Measurements from ENCODE around the gene SELENOV. TPM values are rescaled to one million over a fixed set of nuclear protein-coding genes. Genes with fewer than 3 reads are reported as not detected.
"Not testable (repeated sequence)": the region's sequence is repeated elsewhere in the genome, so short reads cannot be mapped to it uniquely, and the experiment has no call there.

SELENOV gene
- total RNA-seq, 2 experiments from 2014 or later = not detected

DNA sequence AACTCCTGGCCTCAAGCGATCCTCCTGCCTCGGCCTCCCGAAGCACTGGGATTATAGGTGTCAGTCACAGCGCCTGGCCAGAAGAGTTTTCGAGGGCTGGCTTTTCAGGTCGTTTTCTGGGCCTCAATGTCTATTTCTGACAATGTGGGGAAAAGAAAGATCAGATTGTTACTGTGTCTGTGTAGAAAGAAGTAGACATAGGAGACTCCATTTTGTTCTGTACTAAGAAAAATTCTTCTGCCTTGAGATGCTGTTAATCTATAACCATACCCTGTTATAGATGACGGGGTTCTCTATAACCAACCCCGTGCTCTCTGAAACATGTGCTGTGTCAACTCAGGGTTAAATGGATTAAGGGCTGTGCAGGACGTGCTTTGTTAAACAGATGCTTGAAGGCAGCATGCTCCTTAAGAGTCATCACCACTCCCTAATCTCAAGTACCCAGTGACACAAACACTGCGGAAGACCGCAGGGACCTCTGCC, 35.6 kb upstream of the SELENOV start:
- peak overlapping the region; percentile 89 for H3K4me3 Mint-ChIP-seq

DNA sequence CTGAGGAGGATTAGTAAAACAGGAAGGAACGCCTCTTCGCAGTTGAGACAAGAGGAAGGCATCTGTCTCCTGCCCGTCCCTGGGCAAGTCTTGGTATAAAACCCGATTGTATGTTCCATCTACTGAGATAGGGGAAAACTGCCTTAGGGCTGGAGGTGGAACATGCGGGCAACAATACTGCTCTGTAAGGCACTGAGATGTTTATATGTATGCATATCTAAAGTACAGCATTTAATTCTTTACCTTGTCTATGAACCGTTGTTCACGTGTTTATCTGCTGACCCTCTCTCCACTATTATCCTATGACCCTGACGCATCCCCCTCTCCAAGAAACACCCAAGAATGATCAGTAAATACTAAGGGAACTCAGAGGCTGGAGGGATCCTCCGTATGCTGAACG, 35.0 kb upstream of the SELENOV start:
- Mint-ChIP-seq H3K27ac (peak overlapping the region; percentile 93), H3K4me1 (peaks cover 27% of the 10 kb centered on the region), H3K9me3 (ENCODE audit: low read depth) (no peaks in the 10 kb centered on the region), H3K4me3 (peak overlapping the region; percentile 89), H3K27me3 (no peaks in the 10 kb centered on the region), H3K36me3 (peaks cover 14% of the 10 kb centered on the region)
- DNase-seq (no peak), ATAC-seq (no peak)
- CTCF ChIA-PET = interaction anchor here (0.8 kb wide), 1 partner anchor 23 kb away, joined by 3 read pairs; no protein-coding TSS in a partner anchor

More for the DNA sequence above, 35.6 kb upstream of the SELENOV start:
- Mint-ChIP-seq H3K36me3 (peaks cover 18% of the 10 kb centered on the region), H3K4me1 (peaks cover 27% of the 10 kb centered on the region), H3K27ac (peak overlapping the region; percentile 93)
- H3K9me3 Mint-ChIP-seq (ENCODE audit: low read depth); ATAC-seq; CTCF ChIA-PET; DNase-seq; H3K27me3 Mint-ChIP-seq: not testable (repeated sequence)

DNA sequence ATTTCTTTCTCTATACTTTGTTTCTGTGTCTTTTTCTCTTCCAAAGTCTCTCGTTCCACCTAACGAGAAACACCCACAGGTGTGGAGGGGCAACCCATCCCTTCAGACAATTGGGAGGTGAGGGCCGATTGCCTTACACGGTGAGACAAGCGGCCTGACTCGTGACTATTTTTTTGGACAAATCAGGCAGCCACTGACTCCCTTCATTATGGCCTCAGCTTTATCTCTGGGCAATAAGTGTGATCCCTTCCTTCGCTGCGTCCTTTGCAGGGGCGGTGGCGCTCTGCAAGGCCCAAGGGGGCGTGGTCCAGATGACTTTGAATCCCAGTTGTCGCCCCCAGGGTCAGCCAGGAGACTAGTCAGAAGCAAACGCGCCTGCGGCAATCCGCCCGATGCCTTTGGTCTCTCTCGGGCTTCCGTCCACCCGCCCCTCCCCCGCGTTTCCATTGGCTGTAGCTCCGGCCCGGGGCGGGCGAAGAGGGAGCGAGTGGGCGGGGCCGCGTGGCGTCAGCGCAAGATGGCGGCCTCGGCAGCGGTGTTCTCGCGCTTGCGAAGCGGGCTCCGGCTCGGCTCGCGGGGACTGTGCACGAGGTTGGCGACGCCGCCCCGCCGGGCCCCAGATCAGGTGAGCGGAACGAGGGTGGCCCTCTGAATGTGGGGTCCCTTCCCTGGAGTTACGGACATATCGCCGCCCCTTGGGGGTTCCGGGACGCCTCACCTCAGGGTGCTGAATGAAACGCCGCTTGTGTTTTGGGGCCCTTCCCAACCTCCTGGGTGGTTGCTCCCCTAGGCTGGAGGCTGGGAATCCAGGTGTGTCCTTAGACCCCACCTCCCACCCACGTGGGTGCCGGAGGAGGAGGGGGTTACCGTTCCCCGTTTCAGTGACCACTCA, 34.4 kb upstream of the SELENOV start, which contains the start of gene TIMM50:
Gene TIMM50 (plus strand): TSS at position 502 of the 892 bp plus-strand sequence. CDS start 16 bp downstream, at position 518.
- peaks cover 10% of the 10 kb centered on the region for H3K36me3 Mint-ChIP-seq
- peak within 1 kb of the TSS; percentile 93 for H3K27ac Mint-ChIP-seq
- CTCF ChIA-PET = interaction anchor here (0.6 to 1.3 kb wide), 5 partner anchors 21 to 134 kb away, joined by 3 to 5 read pairs (median 3); partner anchors contain the start of gene EID2B
- ATAC-seq = peak; percentile 97
- H3K4me1 Mint-ChIP-seq = peaks cover 27% of the 10 kb centered on the region
- peak within 1 kb of the TSS; percentile 89 for H3K4me3 Mint-ChIP-seq
- H3K27me3 Mint-ChIP-seq = no peaks in the 10 kb centered on the region
- no peaks in the 10 kb centered on the region for H3K9me3 Mint-ChIP-seq (ENCODE audit: low read depth)
- DNase-seq = peak; percentile 98

DNA sequence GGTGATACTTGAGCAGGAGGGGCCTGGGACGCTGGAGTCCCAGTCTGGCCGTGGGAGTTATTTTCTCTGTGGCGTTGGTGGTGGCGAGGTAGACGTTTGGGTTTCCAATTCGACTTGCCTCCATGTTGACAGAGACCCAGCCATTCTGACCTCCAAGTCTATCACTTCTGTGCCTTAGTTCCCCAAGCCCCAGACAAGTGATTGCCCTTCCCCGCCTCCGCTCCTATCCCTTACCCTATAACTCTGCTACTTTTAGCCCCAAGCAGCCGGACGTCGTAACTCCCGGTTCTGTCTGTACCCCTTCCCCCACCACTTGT, 33.8 kb upstream of the SELENOV start:
- peaks cover 10% of the 10 kb centered on the region for H3K36me3 Mint-ChIP-seq
- no peaks in the 10 kb centered on the region for H3K9me3 Mint-ChIP-seq (ENCODE audit: low read depth)
- peak overlapping the region; percentile 89 for H3K4me3 Mint-ChIP-seq
- peak overlapping the region; percentile 84 for H3K27ac Mint-ChIP-seq
- H3K27me3 Mint-ChIP-seq = no peaks in the 10 kb centered on the region
- CTCF ChIA-PET = interaction anchor here (0.6 to 1.3 kb wide), 4 partner anchors 20 to 135 kb away, joined by 3 to 5 read pairs (median 4); partner anchors contain the start of gene EID2B
- DNase-seq = no peak
- peaks cover 27% of the 10 kb centered on the region for H3K4me1 Mint-ChIP-seq
- no peak for ATAC-seq

DNA sequence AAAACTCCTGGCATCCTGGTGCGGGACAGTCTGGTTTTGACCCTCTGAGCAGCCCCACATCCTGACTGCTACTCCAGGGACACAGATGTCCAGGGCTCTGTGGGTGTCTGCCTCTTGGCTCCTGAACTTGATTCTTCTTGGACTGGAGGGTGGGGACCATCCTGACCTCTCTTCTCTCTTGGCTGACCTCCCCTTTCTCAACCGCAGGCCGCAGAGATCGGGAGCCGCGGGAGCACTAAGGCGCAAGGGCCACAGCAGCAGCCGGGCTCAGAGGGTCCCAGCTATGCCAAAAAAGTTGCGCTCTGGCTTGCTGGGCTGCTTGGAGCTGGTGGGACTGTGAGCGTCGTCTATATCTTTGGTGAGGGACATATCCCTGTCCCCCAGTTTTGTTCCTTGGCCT, 33.3 kb upstream of the SELENOV start:
- Mint-ChIP-seq H3K27ac (peak overlapping the region; percentile 84), H3K4me1 (peaks cover 27% of the 10 kb centered on the region), H3K9me3 (ENCODE audit: low read depth) (no peaks in the 10 kb centered on the region), H3K4me3 (peak overlapping the region; percentile 89), H3K27me3 (no peaks in the 10 kb centered on the region), H3K36me3 (peaks cover 8% of the 10 kb centered on the region)
- no peak for DNase-seq
- ATAC-seq = no peak
- CTCF ChIA-PET = interaction anchor here (1.0 to 1.3 kb wide), 2 partner anchors 20 to 51 kb away, joined by 3 to 5 read pairs; partner anchors contain the start of gene EID2B

DNA sequence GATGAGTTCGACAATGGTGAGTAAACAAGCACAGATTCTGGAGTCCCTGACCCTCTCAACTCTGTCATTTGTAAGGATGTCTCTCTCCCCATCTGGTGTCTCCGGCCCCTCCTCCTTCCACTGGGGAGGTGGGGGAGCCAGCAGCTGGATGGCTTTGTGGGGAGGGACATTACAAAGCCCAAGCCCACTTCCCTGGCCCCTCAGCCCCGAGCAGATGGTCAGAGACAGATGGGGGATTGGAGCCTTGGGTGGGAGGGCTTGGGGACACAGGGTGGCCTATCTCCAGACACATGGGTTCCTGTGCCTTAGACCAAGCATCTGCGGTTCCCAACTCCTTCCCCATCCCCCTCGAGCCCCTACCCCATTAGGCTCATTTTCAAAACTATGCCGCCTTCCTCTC, 31.8 kb upstream of the SELENOV start:
- H3K27me3 Mint-ChIP-seq = no peaks in the 10 kb centered on the region
- no peak overlapping the region for H3K4me3 Mint-ChIP-seq
- no peak overlapping the region for H3K27ac Mint-ChIP-seq
- H3K9me3 Mint-ChIP-seq (ENCODE audit: low read depth) = no peaks in the 10 kb centered on the region
- CTCF ChIA-PET = interaction anchor here (1.3 to 1.4 kb wide), 2 partner anchors 9 to 20 kb away, joined by 4 read pairs; no protein-coding TSS in a partner anchor
- ATAC-seq (no peak), DNase-seq (no peak)
- peaks cover 27% of the 10 kb centered on the region for H3K4me1 Mint-ChIP-seq
- H3K36me3 Mint-ChIP-seq = peaks cover 12% of the 10 kb centered on the region

DNA sequence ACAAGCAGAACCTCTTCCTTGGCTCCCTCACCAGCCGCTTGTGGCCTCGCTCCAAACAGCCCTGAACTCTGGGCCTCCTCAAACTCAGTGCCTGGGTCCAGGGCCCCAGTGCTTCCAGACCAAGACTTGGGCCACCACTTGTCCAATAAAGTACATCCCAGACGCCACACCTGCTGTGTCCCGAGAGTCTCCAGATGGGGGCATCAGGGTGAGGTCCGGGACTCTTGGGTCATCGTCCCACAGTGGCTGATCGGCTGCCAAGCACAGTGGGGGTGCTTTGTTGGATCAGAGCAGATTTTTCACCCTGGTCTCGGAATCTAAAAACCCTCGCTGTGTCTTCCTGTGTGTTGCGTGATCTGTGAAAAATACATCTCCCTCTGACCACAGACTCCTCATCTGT, 25.2 kb upstream of the SELENOV start:
- Mint-ChIP-seq H3K4me1 (no peaks in the 10 kb centered on the region), H3K27me3 (no peaks in the 10 kb centered on the region), H3K4me3 (no peak overlapping the region), H3K9me3 (ENCODE audit: low read depth) (no peaks in the 10 kb centered on the region), H3K27ac (no peak overlapping the region), H3K36me3 (peaks cover 10% of the 10 kb centered on the region)
- no peak for DNase-seq
- CTCF ChIA-PET = no interaction called here
- ATAC-seq = no peak

DNA sequence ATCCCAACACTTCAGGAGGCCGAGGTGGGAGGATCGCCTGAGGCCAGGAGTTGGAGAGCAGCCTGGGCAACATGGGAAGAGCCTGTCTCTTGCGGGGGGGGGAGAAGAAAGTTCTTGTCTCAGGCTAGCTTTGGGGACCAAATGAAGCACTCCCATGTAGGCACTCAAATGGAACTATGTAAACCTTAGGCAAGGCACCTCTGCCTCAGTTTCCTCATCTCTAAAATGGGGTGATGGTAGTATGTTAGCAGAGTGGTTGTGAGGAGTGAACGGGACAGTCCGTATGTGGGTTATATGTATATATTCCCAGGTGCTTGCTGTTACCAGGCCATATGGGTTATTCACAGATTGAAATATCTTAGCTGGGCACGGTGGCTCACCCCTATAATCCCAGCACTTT, 22.7 kb upstream of the SELENOV start:
- Mint-ChIP-seq H3K27ac (no peak overlapping the region), H3K4me3 (no peak overlapping the region), H3K4me1 (no peaks in the 10 kb centered on the region), H3K27me3 (peaks cover 13% of the 10 kb centered on the region), H3K36me3 (peaks cover 6% of the 10 kb centered on the region), H3K9me3 (ENCODE audit: low read depth) (no peaks in the 10 kb centered on the region)
- no peak for ATAC-seq
- DNase-seq = no peak
- CTCF ChIA-PET = interaction anchor here (0.6 to 1.7 kb wide), 2 partner anchors 18 to 59 kb away, joined by 4 to 8 read pairs; no protein-coding TSS in a partner anchor

DNA sequence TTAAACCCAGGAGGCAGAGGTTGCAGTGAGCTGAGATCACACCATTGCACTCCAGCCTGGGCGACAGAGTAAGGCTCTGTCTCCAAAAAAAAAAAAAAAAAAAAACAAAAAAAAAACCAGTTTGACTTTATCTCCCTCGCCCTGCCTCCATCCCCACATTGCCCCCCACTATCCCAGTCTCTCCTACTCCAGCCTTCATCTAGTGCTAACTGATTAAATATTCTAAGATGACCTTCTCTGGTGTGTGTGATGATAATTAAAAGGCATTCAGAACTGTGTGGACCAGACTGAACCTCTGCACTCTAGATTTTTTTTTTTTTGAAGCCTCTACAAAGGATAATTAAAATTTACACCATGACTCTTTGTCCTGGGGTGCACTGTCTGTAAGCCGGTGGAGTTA, 22.2 kb upstream of the SELENOV start:
- H3K9me3 Mint-ChIP-seq (ENCODE audit: low read depth) = no peaks in the 10 kb centered on the region
- CTCF ChIA-PET = interaction anchor here (0.6 to 1.7 kb wide), 2 partner anchors 18 to 58 kb away, joined by 4 to 8 read pairs; no protein-coding TSS in a partner anchor

DNA sequence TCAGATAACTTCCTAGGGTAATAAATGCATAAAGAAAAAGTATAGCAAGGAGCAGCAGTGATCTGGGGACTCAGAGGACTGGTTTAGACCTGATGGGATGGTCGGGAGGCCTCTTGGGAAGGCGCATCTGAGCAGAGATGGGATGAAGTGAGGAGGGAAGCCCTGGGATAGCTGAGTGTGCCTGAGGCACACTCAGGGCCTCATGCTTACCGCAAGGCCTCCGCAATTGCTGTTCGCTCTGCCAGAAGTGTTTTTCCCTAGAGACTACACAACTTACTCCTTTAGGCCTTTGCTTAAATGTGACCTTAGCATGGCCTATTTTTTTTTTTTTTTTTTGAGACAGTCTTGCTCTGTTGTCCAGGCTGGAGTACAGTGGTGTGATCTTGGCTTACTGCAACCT, 20.3 kb upstream of the SELENOV start:
- Mint-ChIP-seq H3K36me3 (no peaks in the 10 kb centered on the region), H3K4me3 (no peak overlapping the region), H3K9me3 (ENCODE audit: low read depth) (no peaks in the 10 kb centered on the region), H3K27ac (no peak overlapping the region), H3K4me1 (peaks cover 12% of the 10 kb centered on the region), H3K27me3 (peaks cover 33% of the 10 kb centered on the region)
- ATAC-seq (no peak), DNase-seq (no peak)
- CTCF ChIA-PET = interaction anchor here (1.2 kb wide), 1 partner anchor 9 kb away, joined by 3 read pairs; no protein-coding TSS in a partner anchor

More for the DNA sequence above, 22.2 kb upstream of the SELENOV start:
- H3K4me1 Mint-ChIP-seq = no peaks in the 10 kb centered on the region
- H3K4me3 Mint-ChIP-seq = no peak overlapping the region
- H3K36me3 Mint-ChIP-seq = peaks cover 6% of the 10 kb centered on the region
- ATAC-seq (no peak), DNase-seq (no peak)
- peaks cover 18% of the 10 kb centered on the region for H3K27me3 Mint-ChIP-seq
- no peak overlapping the region for H3K27ac Mint-ChIP-seq

DNA sequence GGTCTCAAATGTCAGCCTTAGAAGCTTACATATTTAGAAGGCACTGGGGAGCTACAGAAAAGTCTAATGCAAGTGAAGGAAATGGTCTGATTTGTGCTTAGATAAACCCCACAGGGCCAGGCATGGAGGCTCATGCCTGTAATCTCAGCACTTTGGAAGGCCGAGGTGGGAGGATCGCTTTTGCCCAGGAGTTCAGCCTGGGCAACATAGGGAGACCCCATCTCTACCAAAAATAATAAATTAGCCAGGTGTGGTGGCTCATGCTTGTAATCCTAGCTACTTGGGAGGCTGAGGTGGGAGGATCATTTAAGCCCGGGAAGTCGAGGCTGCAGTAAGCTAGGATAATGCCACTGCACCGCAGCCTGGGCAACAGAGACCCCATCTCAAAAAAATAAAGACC, 18.9 kb upstream of the SELENOV start:
- H3K27ac Mint-ChIP-seq = peak overlapping the region; percentile 5
- peaks cover 13% of the 10 kb centered on the region for H3K4me1 Mint-ChIP-seq
- H3K27me3 Mint-ChIP-seq = peaks cover 44% of the 10 kb centered on the region
- no peak overlapping the region for H3K4me3 Mint-ChIP-seq
- DNase-seq (no peak), ATAC-seq (no peak)
- H3K36me3 Mint-ChIP-seq = no peaks in the 10 kb centered on the region
- CTCF ChIA-PET = interaction anchor here (3.5 kb wide), 1 partner anchor 22 kb away, joined by 10 read pairs; no protein-coding TSS in a partner anchor
- no peaks in the 10 kb centered on the region for H3K9me3 Mint-ChIP-seq (ENCODE audit: low read depth)

DNA sequence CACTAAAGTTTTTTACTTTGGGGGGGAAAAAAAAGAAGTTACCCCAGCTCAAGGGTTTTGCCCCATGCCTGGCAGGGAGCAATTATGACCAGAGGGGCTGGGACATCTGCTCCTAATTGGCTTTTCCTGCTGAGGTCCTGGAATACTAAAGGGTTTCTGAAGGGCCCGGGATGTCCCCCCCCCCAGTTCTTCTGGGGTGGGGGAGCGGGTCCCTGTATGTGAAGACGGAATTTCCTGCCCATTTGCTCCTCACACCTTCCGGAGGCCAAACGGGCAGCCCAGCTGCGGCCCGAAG, 17.3 kb upstream of the SELENOV start:
- ATAC-seq = no peak
- Mint-ChIP-seq H3K4me3 (no peak overlapping the region), H3K36me3 (no peaks in the 10 kb centered on the region), H3K4me1 (peaks cover 13% of the 10 kb centered on the region), H3K27me3 (peaks cover 49% of the 10 kb centered on the region), H3K27ac (no peak overlapping the region), H3K9me3 (ENCODE audit: low read depth) (no peaks in the 10 kb centered on the region)
- CTCF ChIA-PET = interaction anchor here (1.0 to 3.5 kb wide), 8 partner anchors 10 to 57 kb away, joined by 3 to 10 read pairs (median 5); partner anchors contain the start of gene EID2B
- no peak for DNase-seq

DNA sequence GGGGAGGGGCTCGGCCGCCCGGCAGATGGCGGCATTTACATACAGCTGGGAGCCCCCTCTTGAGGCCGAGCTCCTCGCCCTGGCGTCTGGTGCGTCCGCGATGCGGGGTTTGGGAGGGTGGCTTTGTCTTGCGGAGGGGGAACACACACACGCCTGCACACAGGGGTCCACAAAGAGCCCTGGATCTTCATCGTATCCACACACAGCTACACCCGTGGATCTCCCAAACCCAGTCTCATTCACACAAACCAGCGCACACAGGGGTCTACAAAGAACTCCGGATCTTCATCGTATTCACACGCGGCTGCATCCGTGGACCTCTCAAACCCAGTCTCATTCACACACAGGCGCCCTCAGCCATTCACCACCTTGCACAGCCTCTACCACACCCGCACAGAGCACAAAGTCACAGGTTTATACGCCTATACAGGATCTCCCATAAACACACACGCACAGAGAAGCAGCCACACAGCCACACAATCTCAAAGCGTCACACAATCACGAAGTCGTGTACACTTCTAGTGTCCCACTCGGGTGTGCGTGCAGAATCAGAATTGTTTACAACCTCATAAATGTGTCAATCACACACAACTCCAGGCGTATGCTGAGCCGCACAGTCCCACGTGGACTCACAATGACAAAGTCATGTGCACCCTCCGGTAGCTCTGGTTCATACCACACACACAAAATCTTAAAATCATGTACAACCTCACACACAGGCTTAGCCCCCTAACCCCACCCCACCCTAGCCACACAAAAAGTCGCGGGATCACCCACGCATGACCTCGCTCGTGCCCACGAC, 16.7 kb upstream of the SELENOV start:
- Mint-ChIP-seq H3K27me3 (peaks cover 52% of the 10 kb centered on the region), H3K9me3 (ENCODE audit: low read depth) (no peaks in the 10 kb centered on the region), H3K4me1 (peaks cover 17% of the 10 kb centered on the region), H3K4me3 (peak overlapping the region; percentile 34), H3K27ac (no peak overlapping the region), H3K36me3 (no peaks in the 10 kb centered on the region)
- ATAC-seq (peak; percentile 28), DNase-seq (peak; percentile 43)
- CTCF ChIA-PET = interaction anchor here (1.0 to 3.5 kb wide), 9 partner anchors 9 to 58 kb away, joined by 3 to 10 read pairs (median 5); partner anchors contain the start of gene EID2B
